GM10266 (cell line): ENCODE measurements around the gene GATC.

Experiments
- DNase-seq: peaks from one replicate; pipeline ENCODE4 v3.0.0; 2012; ENCODE audit errors: extremely low spot score
- TF ChIP-seq, protein P1 (sequence below): IDR thresholded peaks from 2 replicates; pipeline ENCODE4 v1.5.1; 2012; ENCODE audit warnings: mild to moderate bottlenecking, low read depth; ENCODE audit not compliant: control insufficient read depth, insufficient read depth; ENCODE audit errors: missing control alignments

The GATC gene

DNA sequence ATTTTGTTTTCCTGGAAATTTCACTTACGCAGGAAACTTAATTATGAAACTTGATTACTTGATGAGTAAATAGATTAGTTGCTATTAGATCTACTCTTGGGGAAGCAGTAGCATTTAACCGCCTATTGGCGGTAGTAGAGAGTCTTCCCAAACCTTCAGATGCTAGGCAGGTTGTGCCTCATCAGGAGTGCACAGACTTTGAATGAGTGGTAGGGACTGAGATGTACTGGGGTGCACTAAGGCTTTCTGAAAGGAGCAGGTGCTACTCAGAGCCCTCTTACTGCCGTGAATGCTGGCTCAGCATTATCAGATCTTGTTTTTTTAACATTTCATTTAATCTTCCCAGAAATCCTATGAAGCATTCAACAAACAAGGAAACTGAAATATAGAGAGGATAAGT is 7.7 kb downstream of the GATC start:
- TF ChIP-seq, protein P1, sequence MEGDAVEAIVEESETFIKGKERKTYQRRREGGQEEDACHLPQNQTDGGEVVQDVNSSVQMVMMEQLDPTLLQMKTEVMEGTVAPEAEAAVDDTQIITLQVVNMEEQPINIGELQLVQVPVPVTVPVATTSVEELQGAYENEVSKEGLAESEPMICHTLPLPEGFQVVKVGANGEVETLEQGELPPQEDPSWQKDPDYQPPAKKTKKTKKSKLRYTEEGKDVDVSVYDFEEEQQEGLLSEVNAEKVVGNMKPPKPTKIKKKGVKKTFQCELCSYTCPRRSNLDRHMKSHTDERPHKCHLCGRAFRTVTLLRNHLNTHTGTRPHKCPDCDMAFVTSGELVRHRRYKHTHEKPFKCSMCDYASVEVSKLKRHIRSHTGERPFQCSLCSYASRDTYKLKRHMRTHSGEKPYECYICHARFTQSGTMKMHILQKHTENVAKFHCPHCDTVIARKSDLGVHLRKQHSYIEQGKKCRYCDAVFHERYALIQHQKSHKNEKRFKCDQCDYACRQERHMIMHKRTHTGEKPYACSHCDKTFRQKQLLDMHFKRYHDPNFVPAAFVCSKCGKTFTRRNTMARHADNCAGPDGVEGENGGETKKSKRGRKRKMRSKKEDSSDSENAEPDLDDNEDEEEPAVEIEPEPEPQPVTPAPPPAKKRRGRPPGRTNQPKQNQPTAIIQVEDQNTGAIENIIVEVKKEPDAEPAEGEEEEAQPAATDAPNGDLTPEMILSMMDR: peak; percentile 51

GRCh38 chr12:120455302-120455701 is 9.1 kb downstream of the GATC start:
- TF ChIP-seq, protein P1: no peak
- no peak for DNase-seq

More for the DNA sequence above, 7.7 kb downstream of the GATC start:
- peak; percentile 50 for DNase-seq

GRCh38 chr12:120457133-120457532 is 10.9 kb downstream of the GATC start:
- DNase-seq: no peak
- TF ChIP-seq, protein P1: peak; percentile 17

GRCh38 chr12:120460157-120460556 is 13.9 kb downstream of the GATC start:
- DNase-seq: no peak
- TF ChIP-seq, protein P1: no peak

DNA sequence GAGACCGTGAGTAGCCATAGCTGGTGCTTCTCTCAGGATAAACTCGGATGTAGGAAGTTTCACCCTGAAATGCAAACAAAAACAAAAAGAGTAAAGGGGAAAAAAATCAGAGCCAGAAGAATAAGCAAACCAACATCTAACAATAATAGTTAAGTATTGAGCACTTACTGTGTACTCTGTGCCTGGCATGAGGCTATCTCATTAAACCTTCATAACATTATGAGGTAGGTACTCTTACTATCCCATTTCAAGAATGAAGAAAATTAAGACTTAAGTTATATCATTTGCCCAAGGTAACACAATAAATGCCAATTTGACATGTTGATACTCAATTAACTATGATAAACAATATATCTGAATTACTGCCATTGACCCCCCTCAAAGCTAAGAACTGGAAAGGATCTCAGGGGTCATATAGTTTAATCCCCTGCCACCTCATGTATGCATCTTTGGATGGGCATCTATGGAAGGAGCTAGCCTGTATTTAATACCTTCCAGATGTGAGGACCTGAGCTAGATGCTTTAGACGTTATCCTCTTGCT is 15.9 kb downstream of the GATC start:
- TF ChIP-seq, protein P1: no peak
- no peak for DNase-seq

GRCh38 chr12:120463712-120464111 is 17.5 kb downstream of the GATC start:
- no peak for DNase-seq
- TF ChIP-seq, protein P1: no peak

GRCh38 chr12:120465756-120466155 is 19.5 kb downstream of the GATC start:
- DNase-seq: no peak
- TF ChIP-seq, protein P1: no peak
